ENCODE results near the gene DNAJB6. TPM values are rescaled to one million over a fixed set of nuclear protein-coding genes. Genes with fewer than 3 reads are reported as not detected.
"Not testable (repeated sequence)": the region's sequence is repeated elsewhere in the genome, so short reads cannot be mapped to it uniquely, and the experiment has no call there.

DNAJB6 gene
- total RNA-seq, 2 experiments from 2014 or later = 56.4 to 65.9 TPM

GRCh38 chr7:157323401-157323800 lies 13.4 kb upstream of the DNAJB6 start:
- Histone ChIP-seq H3K9me3 (ENCODE audit: low read length) (no peaks in the 10 kb centered on the region), H3K4me2 (ENCODE audit: low read length) (no peak overlapping the region), H3K36me3 (ENCODE audit: insufficient read depth, low read length) (no peaks in the 10 kb centered on the region), H3K27ac (ENCODE audit: low read depth, low read length, poor library complexity, severe bottlenecking) (no peak overlapping the region), H3K4me3 (ENCODE audit: low read depth, low read length, poor library complexity, severe bottlenecking) (no peak overlapping the region), H2AFZ (ENCODE audit: low read length) (no peak overlapping the region), H4K20me1 (ENCODE audit: insufficient read depth, low read length) (no peaks in the 10 kb centered on the region), H3K79me2 (ENCODE audit: insufficient read depth, low read depth, low read length) (no peaks in the 10 kb centered on the region), H3K9me2 (ENCODE audit: insufficient read depth, low read length) (no peaks in the 10 kb centered on the region), H3K4me1 (ENCODE audit: insufficient read depth, low read length, poor library complexity, severe bottlenecking) (no peaks in the 10 kb centered on the region)
- DNase-seq (ENCODE audit: low spot score) = no peak
- CTCF ChIA-PET (ENCODE audit: unreplicated experiment) = no interaction called here
- POLR2A ChIA-PET = interaction anchor here (1.0 kb wide), 2 partner anchors 10 to 31 kb away, joined by 3 read pairs; no protein-coding TSS in a partner anchor
- intact Hi-C loops (cut with micrococcal nuclease; ENCODE audit: unreplicated experiment) = no loop called here
- TF ChIP-seq CTCF (conservative IDR thresholded peaks at IDR 0.05; ENCODE audit: low read length) = no peak
- TF ChIP-seq EZH2phosphoT487 (IDR thresholded peaks at IDR 0.05; ENCODE audit: borderline replicate concordance, low read depth, low read length) = no peak
- BruUV-seq (replicated peaks) = no TSS peak

GRCh38 chr7:157329447-157329846 lies 7.4 kb upstream of the DNAJB6 start:
- H2AFZ ChIP-seq (ENCODE audit: low read length) = no peak overlapping the region
- peaks cover 32% of the 10 kb centered on the region for H3K4me1 ChIP-seq (ENCODE audit: insufficient read depth, low read length, poor library complexity, severe bottlenecking)
- H3K9me3 ChIP-seq (ENCODE audit: low read length) = no peaks in the 10 kb centered on the region
- no peaks in the 10 kb centered on the region for H4K20me1 ChIP-seq (ENCODE audit: insufficient read depth, low read length)
- no peaks in the 10 kb centered on the region for H3K36me3 ChIP-seq (ENCODE audit: insufficient read depth, low read length)
- no peak for DNase-seq (ENCODE audit: low spot score)
- H3K4me3 ChIP-seq (ENCODE audit: low read depth, low read length, poor library complexity, severe bottlenecking) = no peak overlapping the region
- H3K4me2 ChIP-seq (ENCODE audit: low read length) = no peak overlapping the region
- CTCF ChIA-PET (ENCODE audit: unreplicated experiment) = no interaction called here
- intact Hi-C loops (cut with micrococcal nuclease; ENCODE audit: unreplicated experiment) = no loop called here
- no peak for TF ChIP-seq CTCF (conservative IDR thresholded peaks at IDR 0.05; ENCODE audit: low read length)
- TF ChIP-seq EZH2phosphoT487 (IDR thresholded peaks at IDR 0.05; ENCODE audit: borderline replicate concordance, low read depth, low read length) = no peak
- no peaks in the 10 kb centered on the region for H3K79me2 ChIP-seq (ENCODE audit: insufficient read depth, low read depth, low read length)
- H3K27ac ChIP-seq (ENCODE audit: low read depth, low read length, poor library complexity, severe bottlenecking) = no peak overlapping the region
- no TSS peak for BruUV-seq (replicated peaks)
- POLR2A ChIA-PET = interaction anchor here (0.7 kb wide), 1 partner anchor 9 kb away, joined by 3 read pairs; no protein-coding TSS in a partner anchor
- no peaks in the 10 kb centered on the region for H3K9me2 ChIP-seq (ENCODE audit: insufficient read depth, low read length)

- H4K20me1 ChIP-seq (ENCODE audit: insufficient read depth, low read length); CTCF ChIA-PET (ENCODE audit: unreplicated experiment); intact Hi-C loops (cut with micrococcal nuclease; ENCODE audit: unreplicated experiment); H3K4me2 ChIP-seq (ENCODE audit: low read length); H3K79me2 ChIP-seq (ENCODE audit: insufficient read depth, low read depth, low read length); H3K4me3 ChIP-seq (ENCODE audit: low read depth, low read length, poor library complexity, severe bottlenecking); H2AFZ ChIP-seq (ENCODE audit: low read length); H3K9me2 ChIP-seq (ENCODE audit: insufficient read depth, low read length); H3K36me3 ChIP-seq (ENCODE audit: insufficient read depth, low read length); H3K27ac ChIP-seq (ENCODE audit: low read depth, low read length, poor library complexity, severe bottlenecking); H3K9me3 ChIP-seq (ENCODE audit: low read length); BruUV-seq (replicated peaks); DNase-seq (ENCODE audit: low spot score): not testable (repeated sequence)
- POLR2A ChIA-PET = interaction anchor here (0.6 to 1.3 kb wide), 6 partner anchors 11 to 1934 kb away, joined by 3 to 4 read pairs (median 3); no protein-coding TSS in a partner anchor
- H3K4me1 ChIP-seq (ENCODE audit: insufficient read depth, low read length, poor library complexity, severe bottlenecking) = peaks cover 44% of the 10 kb centered on the region
Observed at GRCh38 chr7:157330567-157330966, 6.2 kb upstream of the DNAJB6 start.

GRCh38 chr7:157331049-157331448 lies 5.8 kb upstream of the DNAJB6 start:
- H3K36me3 ChIP-seq (ENCODE audit: insufficient read depth, low read length); H3K9me2 ChIP-seq (ENCODE audit: insufficient read depth, low read length); H3K9me3 ChIP-seq (ENCODE audit: low read length); H2AFZ ChIP-seq (ENCODE audit: low read length); H3K4me3 ChIP-seq (ENCODE audit: low read depth, low read length, poor library complexity, severe bottlenecking); H3K79me2 ChIP-seq (ENCODE audit: insufficient read depth, low read depth, low read length); H4K20me1 ChIP-seq (ENCODE audit: insufficient read depth, low read length); intact Hi-C loops (cut with micrococcal nuclease; ENCODE audit: unreplicated experiment); CTCF ChIA-PET (ENCODE audit: unreplicated experiment); DNase-seq (ENCODE audit: low spot score); BruUV-seq (replicated peaks); H3K27ac ChIP-seq (ENCODE audit: low read depth, low read length, poor library complexity, severe bottlenecking); H3K4me2 ChIP-seq (ENCODE audit: low read length): not testable (repeated sequence)
- peaks cover 48% of the 10 kb centered on the region for H3K4me1 ChIP-seq (ENCODE audit: insufficient read depth, low read length, poor library complexity, severe bottlenecking)
- POLR2A ChIA-PET = interaction anchor here (0.6 to 1.3 kb wide), 5 partner anchors 11 to 1654 kb away, joined by 3 to 4 read pairs (median 3); no protein-coding TSS in a partner anchor
